Hematopoietic multipotent progenitor cell treated with erythropoietin and hydrocortisone succinate and interleukin-3 and kit ligand, for 8 days (in vitro differentiated cells): ENCODE results near the gene CALHM1.
A peak's percentile ranks its signal among the peaks of the same experiment; 100 is the strongest.
"Not testable (repeated sequence)": the region's sequence is repeated elsewhere in the genome, so short reads cannot be mapped to it uniquely, and the experiment has no call there.

Source experiments
- DNase-seq: peaks from one replicate; pipeline ENCODE4 v3.0.0-alpha.2; 2015

CALHM1 gene

DNA sequence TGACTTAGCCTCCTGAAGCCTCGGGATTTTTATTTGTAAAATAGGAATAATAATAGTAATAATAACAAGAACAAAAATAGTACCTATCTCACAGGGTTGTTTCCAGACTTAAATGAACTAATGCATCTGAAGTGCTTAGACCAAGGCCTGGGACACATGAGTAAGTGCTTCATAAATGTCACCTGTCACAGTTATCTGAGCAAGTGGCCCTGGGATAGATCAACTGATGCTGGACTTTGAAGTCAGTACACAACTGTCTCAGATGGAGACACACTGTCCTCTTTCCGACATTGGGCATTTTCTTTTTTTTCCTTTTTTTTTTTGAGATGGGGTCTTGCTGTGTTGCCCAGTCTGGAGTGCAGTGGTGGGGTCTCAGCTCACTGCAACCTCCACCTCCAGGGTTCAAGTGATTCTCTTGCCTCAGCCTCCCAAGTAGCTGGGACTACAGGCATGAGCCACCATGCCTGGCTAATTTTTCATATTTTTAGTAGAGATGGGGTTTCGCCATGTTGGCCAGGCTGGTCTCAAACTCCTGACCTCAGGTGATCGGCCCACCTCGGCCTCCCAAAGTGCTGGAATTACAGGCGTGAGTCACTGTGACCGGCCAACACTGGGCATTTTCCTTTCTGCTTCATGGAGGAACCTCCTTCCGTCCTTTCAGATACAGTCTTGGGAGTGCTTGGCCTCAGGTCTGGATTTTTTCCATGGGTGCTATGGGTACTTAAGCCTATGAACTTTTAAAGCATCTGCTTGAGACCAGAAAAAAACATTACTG lies 28.1 kb upstream of the CALHM1 start:
- DNase-seq = not testable (repeated sequence)

DNA sequence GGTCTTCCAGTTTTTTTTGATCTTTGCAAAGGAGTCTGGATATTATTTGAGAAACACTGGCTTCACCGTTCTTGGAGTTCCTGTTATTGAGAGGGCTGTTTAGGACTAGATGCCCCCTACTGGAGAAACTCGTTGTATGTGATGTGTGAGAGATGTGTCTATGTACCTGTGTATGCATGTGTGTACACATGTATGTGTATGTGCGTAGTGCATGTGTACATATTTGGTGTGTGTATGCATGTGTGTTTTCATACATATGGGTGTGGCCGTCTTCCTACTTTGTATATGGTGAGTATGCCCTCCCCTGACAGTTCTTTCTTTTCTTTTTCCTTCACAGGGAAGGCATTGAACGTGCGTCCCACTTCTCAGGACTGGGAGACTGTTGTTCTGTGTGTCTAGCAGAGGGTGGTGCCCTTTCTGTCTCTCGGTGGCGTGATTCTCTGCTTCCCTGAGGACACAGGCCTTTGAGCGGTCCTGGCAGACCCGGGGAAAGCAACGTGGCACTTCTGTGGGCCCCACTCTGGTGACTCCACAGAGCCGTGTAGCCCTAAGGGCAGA lies 23.4 kb upstream of the CALHM1 start:
- DNase-seq = peak; percentile 72

DNA sequence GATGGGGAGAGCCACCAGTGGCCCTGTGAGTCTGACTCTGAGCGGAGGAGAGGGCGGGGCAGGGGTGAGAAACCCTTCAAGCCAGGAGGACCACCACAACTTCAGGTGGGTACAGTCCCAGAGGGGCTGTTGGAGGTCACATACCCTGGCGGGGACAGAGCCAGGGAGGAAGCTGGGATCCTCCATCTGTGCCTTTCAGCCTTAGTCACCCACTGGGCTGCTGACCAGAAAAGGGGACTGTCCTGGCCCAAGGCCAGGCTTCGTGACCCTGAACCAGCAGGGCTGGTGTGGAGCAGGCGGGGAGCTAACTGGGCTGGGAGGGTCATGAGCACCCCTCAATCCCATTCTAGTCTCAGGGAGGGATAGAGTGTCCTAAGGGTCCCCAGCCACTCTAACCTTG lies 21.8 kb upstream of the CALHM1 start:
- no peak for DNase-seq

DNA sequence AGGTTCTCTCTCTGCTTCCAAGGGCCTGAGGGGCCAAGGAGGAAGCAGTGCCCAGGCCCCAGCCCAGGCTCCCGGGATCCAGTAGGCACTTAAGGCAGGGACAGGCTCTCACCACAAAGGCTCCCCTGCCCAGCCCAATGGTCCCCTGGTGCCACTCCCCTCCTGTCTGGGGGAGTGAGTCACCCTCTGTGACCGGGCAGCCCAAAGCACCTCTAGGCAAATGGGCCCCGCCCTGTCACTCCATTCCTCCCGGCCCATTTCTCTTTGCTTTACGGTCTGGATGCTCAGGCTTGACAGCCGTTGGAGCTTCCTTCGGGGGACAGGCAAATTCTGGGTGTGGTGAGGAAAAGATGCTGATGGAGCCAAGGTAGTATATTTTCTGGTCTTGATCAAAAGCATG lies 20.4 kb upstream of the CALHM1 start, which contains the start of gene CALHM3:
CALHM3 (minus strand) TSS at position 106 of the 400 bp plus-strand sequence. CDS start 208 bp downstream, outside the sequence.
- DNase-seq = no peak

DNA sequence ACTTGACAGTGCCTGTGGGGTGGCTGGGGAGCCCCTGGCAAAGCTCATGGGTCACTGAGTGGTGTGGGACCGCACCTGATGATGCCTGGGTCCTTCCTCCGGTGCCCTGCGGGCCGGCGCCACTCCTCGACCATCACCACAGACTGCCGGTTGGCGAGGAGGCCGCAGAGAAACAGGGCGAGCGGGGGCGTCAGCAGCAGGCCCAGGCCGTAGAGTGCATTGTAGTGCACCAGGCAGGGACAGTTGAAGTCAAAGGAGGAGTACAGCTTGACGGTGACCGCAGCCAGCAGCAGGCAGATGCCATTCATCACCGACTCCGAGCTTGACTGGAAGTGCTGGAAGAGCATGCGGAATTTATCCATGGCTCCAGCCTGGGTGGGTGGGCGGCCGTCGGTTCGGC lies 20.0 kb upstream of the CALHM1 start:
- no peak for DNase-seq

DNA sequence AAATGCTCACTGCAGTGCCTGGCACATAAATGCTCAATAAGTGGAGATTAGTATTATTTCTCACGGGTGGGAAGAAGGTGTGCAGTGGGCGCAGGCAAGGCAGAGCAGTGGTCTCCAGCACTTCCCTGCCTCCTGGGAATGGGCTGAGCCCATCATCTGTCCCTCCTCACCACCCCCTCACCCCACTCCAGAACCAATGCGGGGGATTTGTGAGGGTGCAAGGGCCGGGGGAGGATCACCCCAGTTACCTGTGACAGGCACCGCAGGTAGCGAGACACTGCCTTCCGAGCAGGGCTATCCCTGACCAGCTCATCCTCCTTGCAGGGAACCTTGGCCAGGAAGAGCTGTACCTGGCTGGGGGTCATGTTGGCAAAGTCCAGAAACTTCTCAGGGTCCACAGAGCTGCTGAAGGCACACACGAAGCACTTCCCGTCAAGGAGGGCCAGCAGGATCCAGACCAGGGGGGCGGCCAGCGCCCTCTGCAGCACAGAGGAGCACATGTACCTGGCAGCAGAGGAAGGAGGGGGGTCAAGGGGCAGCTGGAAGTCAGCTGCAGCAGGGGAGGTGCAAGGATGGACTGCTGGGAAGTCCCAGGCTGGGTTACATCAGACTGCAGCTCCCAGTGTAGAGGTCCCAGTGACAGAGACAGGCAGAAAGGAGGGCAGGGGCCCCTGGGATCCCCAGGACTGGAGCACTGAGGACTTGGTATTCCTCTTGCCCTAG lies 17.5 kb upstream of the CALHM1 start:
- no peak for DNase-seq

DNA sequence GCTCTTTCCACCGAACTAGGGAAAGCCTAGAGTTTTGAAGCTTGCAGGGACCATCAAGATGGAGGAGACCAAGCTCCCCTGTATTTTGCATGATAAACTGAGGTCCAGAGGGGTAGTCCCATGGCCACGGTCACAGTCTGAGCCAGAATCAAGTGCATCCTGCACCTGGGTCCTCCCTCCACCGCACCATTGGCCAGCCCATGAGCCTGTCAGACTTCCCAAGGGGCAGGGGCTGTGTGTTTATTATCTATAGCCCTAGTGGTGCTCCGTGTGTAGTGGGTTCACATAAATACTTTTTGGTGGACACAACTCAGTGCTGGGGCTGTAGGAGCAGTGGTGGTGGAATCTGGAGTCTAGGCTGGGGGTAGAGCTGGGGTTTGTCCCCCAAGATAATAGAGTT lies 16.7 kb upstream of the CALHM1 start:
- DNase-seq = no peak

DNA sequence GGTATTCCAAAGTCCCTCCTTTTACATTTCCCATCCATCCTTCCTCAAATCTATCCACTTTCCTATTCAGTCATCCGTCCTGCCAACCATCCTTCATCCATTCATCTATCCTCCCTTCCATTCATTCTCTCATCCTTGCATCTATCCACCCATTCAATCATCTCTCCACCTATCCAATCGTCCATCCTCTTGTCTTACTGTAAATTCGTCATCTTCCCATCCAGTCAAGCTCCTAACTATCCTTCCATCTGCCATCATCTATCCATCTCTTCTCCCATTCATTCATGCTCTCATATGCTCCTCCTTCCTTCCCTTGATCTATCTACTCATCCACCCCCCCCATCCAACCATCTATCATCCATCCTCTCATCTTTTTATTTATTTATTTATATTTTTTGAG lies 15.4 kb upstream of the CALHM1 start:
- no peak for DNase-seq

DNA sequence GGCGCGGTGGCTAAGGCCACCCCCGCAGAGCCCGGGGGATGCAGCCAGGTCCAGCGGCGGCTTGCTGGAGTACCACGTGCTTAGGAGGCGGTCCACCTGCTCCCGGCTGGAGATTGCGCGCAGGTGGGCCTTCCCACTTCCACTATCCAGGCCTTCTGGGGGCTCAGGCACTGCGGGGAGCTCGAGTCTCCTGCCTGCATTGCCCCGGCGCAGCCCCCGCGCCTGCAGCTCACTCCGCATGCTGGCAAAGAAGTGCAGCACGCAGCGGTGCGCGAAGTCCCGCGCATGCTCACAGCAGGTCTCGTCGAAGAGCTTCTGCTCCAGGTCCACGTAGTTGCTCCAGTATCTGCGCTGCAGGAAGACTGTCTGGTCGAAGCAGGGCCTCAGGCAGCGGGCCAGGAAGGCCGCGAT lies 14.6 kb upstream of the CALHM1 start:
- no peak for DNase-seq

DNA sequence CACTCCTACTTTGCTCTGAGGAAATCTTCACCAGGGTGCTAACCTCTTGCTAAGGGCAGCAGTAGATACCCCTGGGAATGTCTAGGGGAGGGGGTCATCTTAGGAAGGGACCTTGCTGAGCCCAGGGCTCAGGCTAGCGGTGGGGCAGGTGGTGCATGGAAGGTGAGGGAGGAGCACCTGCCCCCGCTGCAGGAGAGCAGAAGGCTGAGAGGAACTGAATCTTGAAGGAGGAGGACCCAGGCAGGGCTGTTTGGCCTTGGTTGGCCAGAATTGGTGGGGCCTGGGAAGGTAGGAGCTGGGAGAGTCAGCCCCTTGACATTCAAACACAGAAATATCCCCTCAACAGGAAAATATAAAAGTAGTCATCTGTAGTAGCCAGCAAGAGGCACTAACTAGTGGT lies 13.3 kb upstream of the CALHM1 start:
- no peak for DNase-seq

DNA sequence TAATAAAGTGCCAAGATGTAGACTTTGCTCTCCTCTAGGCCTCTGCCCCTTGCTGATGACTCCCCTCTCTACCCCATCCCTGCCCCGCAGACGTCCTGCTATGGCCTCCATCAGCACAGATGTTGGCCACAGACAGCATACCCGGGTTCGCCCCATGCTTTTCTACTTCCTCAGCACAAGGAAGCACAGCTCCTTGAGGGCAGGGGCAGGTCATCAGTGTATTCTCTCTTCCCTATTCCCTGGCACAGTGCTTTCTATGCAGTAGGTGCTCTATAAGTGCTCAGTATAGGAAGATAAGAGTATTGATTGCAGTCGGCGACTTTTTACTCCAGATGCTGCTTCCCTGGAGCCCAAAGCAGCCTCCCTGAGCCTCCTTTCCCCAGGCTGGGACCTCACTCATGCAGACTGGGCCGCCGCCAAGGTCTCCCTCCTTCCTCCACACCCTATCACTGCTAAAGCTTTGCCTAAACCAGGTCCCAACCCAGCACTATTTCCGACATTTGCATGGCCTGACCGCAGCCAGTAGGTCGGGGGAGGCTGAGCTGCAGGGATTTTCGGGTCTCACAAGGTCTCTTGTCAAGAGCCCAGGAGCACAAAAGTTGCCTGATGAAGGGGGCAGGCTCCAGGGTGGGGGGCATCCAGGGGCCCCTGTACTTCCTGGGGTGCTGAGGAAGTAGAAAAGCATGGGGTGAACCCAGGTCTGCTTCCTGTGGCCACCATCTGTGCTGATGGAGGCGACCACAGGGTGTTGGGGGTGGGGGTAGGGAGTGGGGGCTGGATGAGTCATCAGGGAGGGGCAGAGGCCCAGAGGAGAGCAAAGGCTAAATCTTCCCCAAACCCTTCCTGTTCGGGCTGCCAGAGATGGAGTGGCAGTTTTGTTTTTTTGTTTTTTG lies 12.3 kb upstream of the CALHM1 start:
- DNase-seq = peak; percentile 49

DNA sequence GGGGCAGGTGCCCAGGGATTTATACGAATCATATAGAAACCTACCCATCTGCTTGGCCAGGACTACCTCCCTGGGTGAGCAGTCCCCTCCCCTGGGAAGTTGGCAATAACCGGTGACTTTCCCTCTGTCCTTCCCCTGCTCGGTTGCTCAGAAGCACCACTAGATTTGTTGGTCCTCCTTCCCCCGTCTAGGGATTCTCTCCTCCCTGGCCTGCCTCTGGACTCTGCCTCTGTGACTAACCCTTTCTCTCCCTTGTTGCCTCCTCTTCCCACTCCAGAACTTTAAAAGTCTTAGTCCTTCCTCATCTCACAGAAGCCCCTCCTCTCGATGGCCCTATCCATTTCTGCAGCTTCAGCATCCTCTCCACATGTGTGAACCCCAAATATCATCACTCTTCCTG lies 10.5 kb upstream of the CALHM1 start:
- DNase-seq = no peak

DNA sequence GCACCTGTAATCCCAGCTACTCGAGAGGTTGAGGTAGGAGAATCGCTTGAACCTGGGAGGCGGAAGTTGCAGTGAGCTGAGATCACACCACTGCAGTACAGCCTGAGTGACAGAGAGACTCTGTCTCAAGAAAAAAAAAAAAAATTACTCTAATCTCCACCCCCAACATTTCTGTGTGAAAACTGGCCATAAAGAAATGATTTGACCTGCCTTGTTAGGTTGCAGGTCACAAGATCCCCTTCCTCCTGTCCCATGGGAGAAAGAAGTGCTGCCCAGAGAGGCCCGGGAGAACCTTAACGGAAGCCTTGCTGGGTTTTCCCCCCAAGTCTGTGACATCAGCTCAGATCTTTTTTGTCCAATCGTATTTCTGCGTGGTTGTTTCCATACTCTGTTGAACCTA lies 8.7 kb upstream of the CALHM1 start:
- no peak for DNase-seq

DNA sequence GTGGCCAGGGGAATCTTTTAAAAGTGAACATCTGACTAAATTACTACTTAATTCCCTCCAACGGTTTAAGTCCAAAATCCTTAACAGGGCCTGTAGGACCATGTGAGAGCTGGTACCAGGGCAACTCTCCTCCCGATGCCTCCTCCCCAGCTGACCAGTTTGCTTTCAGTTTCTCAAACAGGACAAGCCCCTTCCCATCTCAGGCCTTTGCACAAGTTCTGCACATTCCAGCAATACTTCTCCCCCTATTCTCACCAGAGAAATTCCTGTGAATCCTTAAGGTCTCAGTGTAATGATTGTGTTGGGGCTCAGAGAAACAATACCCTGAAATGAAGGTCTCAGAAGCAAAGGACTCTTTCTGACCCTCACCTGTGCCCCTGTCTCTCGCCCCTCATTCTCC lies 8.0 kb upstream of the CALHM1 start:
- DNase-seq = no peak

DNA sequence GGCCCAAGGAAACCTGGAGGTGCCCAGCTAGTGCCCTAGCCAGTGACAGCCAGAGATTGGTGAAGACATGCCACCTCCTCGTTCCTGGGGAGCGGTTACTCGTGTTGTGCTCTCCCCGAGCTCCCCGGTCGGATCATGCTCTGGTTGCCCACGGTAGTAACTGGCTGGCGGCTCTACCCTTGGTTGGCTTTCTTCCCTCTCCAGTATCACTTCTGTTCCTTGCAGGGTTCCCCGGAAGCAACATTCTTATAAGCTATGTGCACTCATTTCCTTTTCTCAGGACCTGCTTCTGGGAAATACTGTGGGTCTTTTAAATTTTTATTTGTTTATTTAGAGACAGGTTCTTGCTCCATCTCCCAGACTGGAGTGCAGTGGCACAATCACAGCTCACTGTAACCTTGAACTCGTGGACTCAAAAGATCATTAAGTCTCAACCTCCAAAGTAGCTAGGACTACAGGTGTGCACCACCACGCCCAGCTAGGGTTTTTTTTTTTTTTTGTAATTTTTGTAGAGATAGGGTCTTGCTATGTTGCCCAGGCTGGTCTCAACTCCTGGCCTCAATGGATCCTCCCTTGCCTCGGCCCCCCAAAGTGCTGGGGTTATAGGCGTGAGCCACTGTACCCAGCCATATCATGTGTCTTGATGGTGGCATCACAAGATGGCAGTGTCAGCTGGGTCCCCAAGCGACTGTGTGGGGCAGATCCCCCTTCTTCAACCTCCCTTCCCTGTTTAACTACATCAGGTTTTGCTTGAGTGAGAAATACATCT lies 6.9 kb upstream of the CALHM1 start:
- no peak for DNase-seq

DNA sequence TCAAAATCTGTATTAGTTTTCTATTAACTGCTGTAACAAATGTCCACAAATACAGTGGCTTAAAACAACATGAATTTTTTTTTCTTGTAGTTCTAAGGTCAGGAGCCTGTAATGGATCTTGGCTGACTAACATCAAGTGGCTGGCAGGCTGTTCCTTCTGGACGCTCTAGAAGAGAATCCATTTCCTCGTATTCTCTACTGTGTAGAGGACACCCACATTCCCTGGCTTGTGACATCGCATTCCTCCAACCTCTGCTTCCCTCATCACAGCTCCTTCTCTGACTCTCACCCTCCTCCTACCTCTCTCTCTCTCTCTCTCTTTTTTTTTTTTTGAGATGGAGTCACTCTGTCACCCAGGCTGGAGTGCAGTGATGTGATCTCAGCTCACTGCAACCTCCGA lies 4.8 kb upstream of the CALHM1 start:
- no peak for DNase-seq

DNA sequence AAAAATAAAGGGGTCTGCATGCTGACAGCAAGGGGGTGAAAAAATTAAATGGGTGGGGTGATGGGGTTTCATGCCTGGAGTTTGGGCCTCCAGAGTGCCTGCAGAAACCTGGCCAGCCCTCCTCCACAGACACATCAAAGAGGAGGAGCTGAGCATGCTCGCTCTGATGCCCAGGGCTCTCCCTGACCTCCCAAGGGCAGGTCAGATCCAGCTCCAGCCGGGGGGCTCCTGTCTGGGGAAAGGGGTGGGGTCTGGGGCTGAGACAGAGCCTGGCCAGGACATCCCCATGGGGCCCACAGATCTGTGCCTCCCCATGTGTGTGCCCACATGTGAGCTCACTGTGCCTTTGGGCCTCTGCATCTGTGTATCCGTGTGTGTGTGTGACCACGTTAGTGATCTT lies 915 bp upstream of the CALHM1 start:
- DNase-seq = no peak

DNA sequence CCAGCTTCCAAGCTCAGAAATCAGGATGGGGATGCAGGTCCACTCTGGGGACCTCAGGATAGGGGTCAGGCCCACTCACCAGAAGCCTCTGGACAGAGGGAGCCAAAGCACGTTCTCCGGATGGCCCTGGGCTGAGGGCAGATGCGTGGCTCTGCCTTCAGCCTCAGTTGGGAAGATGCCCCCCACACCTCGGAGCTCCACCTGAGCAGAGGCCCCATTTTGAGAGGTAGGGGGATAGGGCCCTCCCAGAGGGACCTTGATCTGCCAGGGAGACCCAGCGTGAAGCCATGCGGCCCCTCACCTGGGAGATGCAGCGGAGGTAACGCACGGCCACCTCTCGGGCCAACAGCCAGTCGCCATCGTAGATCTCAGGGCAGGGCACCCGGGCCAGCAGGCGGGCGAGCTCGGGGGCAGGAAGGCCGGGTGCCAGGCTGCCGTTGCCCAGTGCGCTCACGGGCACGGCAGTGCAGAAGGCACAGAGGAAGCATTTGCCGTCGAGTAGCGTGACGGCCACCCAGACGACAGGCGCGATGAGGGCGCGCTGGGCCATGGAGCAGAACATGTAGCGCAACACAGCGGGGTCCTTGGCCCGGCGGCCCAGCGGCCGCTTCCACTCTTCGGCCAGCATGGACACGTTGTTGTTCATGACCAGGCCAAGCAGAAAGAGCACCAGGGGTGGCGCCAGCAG lies 660 bp downstream of the CALHM1 start:
- no peak for DNase-seq

DNA sequence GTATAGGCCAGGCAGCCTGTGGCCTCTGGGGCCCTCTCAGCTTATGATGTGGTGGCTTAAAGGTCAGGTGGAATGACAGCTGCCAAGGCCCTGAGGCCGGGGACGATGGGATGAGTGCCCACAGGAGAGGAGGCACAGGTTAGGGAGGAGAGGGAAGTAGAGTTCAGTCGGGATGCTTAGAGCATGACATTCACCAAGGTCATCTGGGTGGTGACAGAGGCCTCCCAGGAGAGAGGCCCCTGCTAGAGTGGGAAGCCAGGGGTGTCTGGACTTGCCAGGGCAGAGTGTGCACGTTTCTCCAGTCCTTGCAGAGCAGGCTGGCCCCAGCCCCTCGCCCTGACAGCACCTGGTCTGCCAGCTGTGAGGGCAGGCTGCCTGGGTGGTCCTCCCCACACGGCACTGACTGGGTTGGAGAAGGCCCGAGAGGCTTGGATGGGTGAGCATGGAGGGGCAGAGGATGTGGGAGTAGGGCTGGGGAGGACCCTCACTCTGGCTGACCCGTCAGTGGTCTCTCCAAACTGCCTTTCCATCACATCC lies 1.5 kb downstream of the CALHM1 start:
- DNase-seq = no peak

DNA sequence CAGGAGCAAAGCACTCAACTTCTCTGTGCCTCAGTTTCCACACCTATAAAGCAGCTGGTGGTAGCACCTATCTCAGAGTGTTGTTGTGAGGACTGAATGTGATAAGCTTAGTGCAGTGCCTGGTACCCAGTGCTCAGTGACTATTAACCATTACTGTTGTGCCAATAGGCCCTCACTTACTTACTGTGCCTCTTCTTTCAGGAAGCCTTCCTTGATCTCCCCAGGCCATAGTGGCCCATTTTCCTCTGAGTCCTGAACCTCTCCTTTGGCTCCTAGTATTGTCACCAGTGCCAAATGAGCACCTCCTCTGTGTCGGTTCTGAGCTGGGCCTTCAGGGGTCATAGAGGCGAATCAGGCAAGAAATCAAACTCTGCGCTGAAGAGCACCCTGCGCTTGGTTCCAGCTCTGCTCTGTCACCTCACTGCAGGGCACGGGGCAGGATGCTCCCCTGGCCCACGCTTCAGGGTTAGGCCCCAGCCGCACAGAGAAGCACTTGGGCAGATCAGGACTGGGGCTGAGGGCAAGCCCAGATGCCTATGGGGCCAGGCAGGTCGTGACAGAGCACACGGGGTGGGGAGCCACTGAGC lies 2.5 kb downstream of the CALHM1 start:
- DNase-seq = no peak

DNA sequence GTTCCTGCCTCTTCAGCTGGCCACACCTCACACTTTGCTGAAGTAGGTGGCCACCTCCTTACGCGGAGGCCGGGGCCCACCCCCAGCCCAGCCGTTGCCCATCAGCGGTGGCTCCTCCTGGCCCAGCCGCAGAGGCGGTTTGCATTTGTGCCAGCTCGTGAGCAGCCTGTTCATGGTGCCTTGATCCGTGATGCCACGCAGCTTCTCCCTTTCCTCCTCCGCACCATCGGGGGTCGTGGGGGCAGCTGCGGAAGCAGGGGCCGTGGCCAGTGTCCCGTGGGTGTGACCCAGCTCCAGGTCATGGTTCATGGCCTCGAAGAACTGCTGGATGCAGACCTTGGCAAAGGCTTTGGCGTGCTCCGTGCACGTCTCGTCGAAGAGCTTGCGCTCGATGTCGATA lies 3.5 kb downstream of the CALHM1 start:
- DNase-seq = no peak
